DND-41 (cell line): ENCODE results near the gene VAC14.

Experiments
- ATAC-seq: fragments of 200-7000 bp; cut with Tn5 transposase; 3 replicates; pipeline ENCODE4 v1.9.1; 2021; ENCODE audit warnings: low read depth; ENCODE audit not compliant: insufficient read depth
- DNase-seq: peaks from one replicate; pipeline ENCODE4 v3.0.0-alpha.2; 2020
- H2AFZ ChIP-seq: 2 replicates; pipeline ENCODE4 v1.6.0; 2012; ENCODE audit warnings: low read depth, low read length
- H3K27ac ChIP-seq: 2 replicates; pipeline ENCODE4 v1.5.1; 2012; ENCODE audit warnings: low read length, inconsistent platforms
- H3K27me3 ChIP-seq: fragments of 200-600 bp; sonication (generic); 2 replicates; pipeline ENCODE4 v1.6.0; 2012; ENCODE audit warnings: low read length, mild to moderate bottlenecking, inconsistent platforms; ENCODE audit not compliant: insufficient read depth, poor library complexity
- H3K36me3 ChIP-seq: 2 replicates; pipeline ENCODE4 v1.5.1; 2012; ENCODE audit warnings: low read length, inconsistent platforms; ENCODE audit not compliant: insufficient read depth
- H3K4me1 ChIP-seq: 2 replicates; pipeline ENCODE4 v1.5.1; 2012; ENCODE audit warnings: mild to moderate bottlenecking, low read length; ENCODE audit not compliant: insufficient read depth
- H3K4me2 ChIP-seq: 2 replicates; pipeline ENCODE4 v1.6.0; 2012; ENCODE audit warnings: mild to moderate bottlenecking, moderate library complexity, low read length, inconsistent platforms; ENCODE audit not compliant: insufficient read depth
- H3K4me3 ChIP-seq, 2 experiments: fragments of 200-600 bp in 1 of 2; shearing (Covaris generic) in 1 of 2; 2 replicates each; pipeline ENCODE4 v1.5.1; 2012 to 2016; ENCODE audit warnings: inconsistent platforms in 2 of 2, low read length in 2 of 2, mild to moderate bottlenecking in 2 of 2, low read depth in 1 of 2, moderate library complexity in 1 of 2
- H3K79me2 ChIP-seq: 2 replicates; pipeline ENCODE4 v1.6.0; 2012; ENCODE audit warnings: low read length, inconsistent platforms; ENCODE audit not compliant: insufficient read depth
- H3K9ac ChIP-seq: 2 replicates; pipeline ENCODE4 v1.6.0; 2012; ENCODE audit warnings: low read depth, mild to moderate bottlenecking, inconsistent platforms, low read length, moderate library complexity
- H3K9me3 ChIP-seq: 2 replicates; pipeline ENCODE4 v1.5.1; 2012; ENCODE audit warnings: low read length, moderate library complexity, mild to moderate bottlenecking, inconsistent platforms; ENCODE audit not compliant: insufficient read depth, severe bottlenecking
- H4K20me1 ChIP-seq: 2 replicates; pipeline ENCODE4 v1.6.0; 2012; ENCODE audit warnings: low read length; ENCODE audit not compliant: insufficient read depth
- EZH2 ChIP-seq: IDR thresholded peaks from 3 replicates; pipeline ENCODE4 v1.6.1; 2012; ENCODE audit warnings: borderline replicate concordance, low read depth, mild to moderate bottlenecking, moderate library complexity, low read length, inconsistent platforms; ENCODE audit not compliant: severe bottlenecking
- TF ChIP-seq, protein P1 (sequence below): IDR thresholded peaks from 2 replicates; pipeline ENCODE4 v1.5.1; 2012; ENCODE audit warnings: borderline replicate concordance, low read length, moderate library complexity, mild to moderate bottlenecking; ENCODE audit not compliant: poor library complexity, severe bottlenecking; ENCODE audit errors: extremely low read depth

The VAC14 gene

DNA sequence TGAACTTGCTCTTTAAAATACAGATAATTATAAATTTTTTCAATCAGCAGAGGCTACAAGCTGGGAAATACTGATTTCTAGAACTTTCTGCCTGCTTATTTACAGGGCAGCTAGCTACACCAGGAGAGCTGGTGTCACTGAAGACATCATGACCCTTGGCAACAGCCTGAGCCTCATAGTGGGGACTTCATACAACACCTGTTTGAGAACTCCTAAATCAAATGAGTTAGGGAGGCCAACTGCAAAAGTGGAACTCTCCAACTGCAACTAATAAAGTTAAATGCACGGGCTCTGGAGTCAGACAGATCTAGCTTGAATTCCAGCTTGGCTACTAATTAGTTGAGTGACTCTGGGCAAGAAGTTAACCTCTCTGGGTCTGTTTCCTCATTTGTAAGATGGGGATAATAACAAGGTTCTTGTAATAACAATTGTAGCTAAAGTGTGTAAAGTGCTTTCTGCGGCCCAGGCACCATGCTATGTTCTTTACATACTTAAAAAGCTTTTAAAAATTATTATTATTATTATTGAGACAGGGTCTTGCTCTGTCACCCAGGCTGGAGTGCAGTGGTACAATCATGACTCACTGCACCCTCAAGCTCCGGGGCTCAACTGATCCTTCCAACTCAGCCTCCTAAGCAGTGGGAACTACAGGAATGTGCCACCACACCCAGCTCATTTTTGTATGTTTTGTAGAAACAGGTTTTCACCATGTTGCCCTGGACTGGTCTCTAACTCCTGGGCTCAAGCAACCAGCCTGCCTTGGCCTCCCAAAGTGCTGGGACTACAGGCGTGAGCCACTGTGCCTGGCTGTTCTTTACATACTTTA is 33.4 kb downstream of the VAC14 start:
- no peak for ATAC-seq
- no peak overlapping the region for H3K4me3 ChIP-seq
- no peaks in the 10 kb centered on the region for H3K79me2 ChIP-seq
- no peak overlapping the region for H2AFZ ChIP-seq
- H3K4me2 ChIP-seq, result no peak overlapping the region
- no peak overlapping the region for H3K9ac ChIP-seq
- H3K9me3 ChIP-seq, result no peaks in the 10 kb centered on the region
- TF ChIP-seq, protein P1, sequence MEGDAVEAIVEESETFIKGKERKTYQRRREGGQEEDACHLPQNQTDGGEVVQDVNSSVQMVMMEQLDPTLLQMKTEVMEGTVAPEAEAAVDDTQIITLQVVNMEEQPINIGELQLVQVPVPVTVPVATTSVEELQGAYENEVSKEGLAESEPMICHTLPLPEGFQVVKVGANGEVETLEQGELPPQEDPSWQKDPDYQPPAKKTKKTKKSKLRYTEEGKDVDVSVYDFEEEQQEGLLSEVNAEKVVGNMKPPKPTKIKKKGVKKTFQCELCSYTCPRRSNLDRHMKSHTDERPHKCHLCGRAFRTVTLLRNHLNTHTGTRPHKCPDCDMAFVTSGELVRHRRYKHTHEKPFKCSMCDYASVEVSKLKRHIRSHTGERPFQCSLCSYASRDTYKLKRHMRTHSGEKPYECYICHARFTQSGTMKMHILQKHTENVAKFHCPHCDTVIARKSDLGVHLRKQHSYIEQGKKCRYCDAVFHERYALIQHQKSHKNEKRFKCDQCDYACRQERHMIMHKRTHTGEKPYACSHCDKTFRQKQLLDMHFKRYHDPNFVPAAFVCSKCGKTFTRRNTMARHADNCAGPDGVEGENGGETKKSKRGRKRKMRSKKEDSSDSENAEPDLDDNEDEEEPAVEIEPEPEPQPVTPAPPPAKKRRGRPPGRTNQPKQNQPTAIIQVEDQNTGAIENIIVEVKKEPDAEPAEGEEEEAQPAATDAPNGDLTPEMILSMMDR, result no peak
- TF ChIP-seq EZH2, result no peak
- no peaks in the 10 kb centered on the region for H3K27me3 ChIP-seq
- H4K20me1 ChIP-seq, result 0 out of 2 replicates have a peak, but pooled peaks cover 6% of the 10 kb centered on the region
- peaks cover 68% of the 10 kb centered on the region for H3K36me3 ChIP-seq
- no peak for DNase-seq
- H3K4me1 ChIP-seq, result no peaks in the 10 kb centered on the region
- H3K27ac ChIP-seq, result no peak overlapping the region

DNA sequence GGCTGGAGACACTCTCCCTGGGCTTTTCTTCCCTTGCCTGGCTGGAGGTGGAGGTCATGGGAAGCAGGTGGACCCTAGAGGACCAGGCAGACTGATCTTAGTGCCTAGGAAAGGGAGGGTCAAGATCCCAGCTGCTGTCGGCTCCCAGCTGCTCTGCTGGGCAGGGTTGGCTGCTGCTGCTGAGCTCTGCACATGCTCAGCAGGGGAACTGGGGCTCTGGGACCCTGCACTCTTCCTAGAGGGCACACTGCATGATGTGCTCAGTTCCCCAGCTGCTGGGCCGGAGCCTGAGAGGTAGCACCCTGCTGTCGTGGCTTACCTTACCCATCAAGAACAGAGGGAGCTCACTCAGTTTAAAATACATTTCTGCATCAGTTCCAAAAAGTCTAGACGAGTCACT is 34.3 kb downstream of the VAC14 start:
- no peak overlapping the region for H3K9ac ChIP-seq
- H3K36me3 ChIP-seq, result peaks cover 64% of the 10 kb centered on the region
- no peak overlapping the region for H3K4me2 ChIP-seq
- 0 out of 2 replicates have a peak, but pooled peaks cover 6% of the 10 kb centered on the region for H4K20me1 ChIP-seq
- H3K79me2 ChIP-seq, result no peaks in the 10 kb centered on the region
- TF ChIP-seq EZH2, result no peak
- TF ChIP-seq, protein P1, result no peak
- H3K27ac ChIP-seq, result no peak overlapping the region
- H2AFZ ChIP-seq, result no peak overlapping the region
- no peaks in the 10 kb centered on the region for H3K4me1 ChIP-seq
- ATAC-seq (no peak), DNase-seq (no peak)
- H3K9me3 ChIP-seq, result no peaks in the 10 kb centered on the region
- no peaks in the 10 kb centered on the region for H3K27me3 ChIP-seq
- H3K4me3 ChIP-seq, result no peak overlapping the region

DNA sequence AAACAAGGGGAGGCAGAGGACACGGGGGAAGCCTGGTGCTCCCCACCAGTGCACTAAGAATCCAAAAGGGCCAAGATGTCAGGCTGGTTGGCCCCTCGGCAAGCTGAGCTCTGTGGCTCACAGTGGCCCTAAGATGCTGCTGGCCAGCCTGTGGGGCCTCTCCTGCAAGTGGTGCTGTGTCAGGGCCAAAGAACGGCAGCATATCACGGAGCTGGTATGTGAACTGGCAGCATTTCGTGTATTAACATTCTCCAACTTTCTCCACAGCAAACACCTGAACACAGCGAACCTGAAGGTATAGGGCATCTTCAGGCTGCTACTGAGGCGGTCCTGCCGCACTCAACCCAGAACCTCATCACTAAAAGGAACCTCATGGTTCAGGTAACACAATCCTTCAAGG is 34.8 kb downstream of the VAC14 start:
- Histone ChIP-seq H3K4me1 (no peaks in the 10 kb centered on the region), H3K27me3 (no peaks in the 10 kb centered on the region), H3K4me3 (no peak overlapping the region), H3K27ac (no peak overlapping the region), H4K20me1 (0 out of 2 replicates have a peak, but pooled peaks cover 6% of the 10 kb centered on the region), H3K9me3 (no peaks in the 10 kb centered on the region), H3K9ac (no peak overlapping the region), H3K4me2 (no peak overlapping the region), H3K79me2 (no peaks in the 10 kb centered on the region), H2AFZ (no peak overlapping the region), H3K36me3 (peaks cover 64% of the 10 kb centered on the region)
- no peak for DNase-seq
- TF ChIP-seq, protein P1, result no peak
- no peak for TF ChIP-seq EZH2
- ATAC-seq, result no peak
